Erythroblast (primary cell): Measurements from ENCODE around the gene SLC24A3.

ENCODE experiments used
- DNase-seq, 2 experiments: peaks; one replicate each; lab custom pipeline; 2025; lab: John Stamatoyannopoulos, UW
- GATA1 ChIP-seq: IDR thresholded peaks from 2 replicates; pipeline ENCODE4 v1.6.1; 2011; ENCODE audit warnings: low read depth, mild to moderate bottlenecking, control low read depth, low read length, moderate library complexity
- POLR2A ChIP-seq: IDR thresholded peaks from 2 replicates; pipeline ENCODE4 v1.6.1; 2011; ENCODE audit warnings: mild to moderate bottlenecking, low read length

Gene SLC24A3

GRCh38 chr20:19212469-19212815, at the start of gene SLC24A3:
SLC24A3 (plus strand) TSS chr20:19212642.
- peak; percentile 75 to 81 for DNase-seq
- TF ChIP-seq GATA1 (no peak), POLR2A (no peak)

GRCh38 chr20:19170148-19170547, 42.3 kb upstream of the SLC24A3 start:
- no peak for TF ChIP-seq POLR2A
- no peak for DNase-seq

- TF ChIP-seq POLR2A: no peak
- TF ChIP-seq GATA1: no peak
- DNase-seq: no peak
Observed at GRCh38 chr20:19172637-19173036, 39.8 kb upstream of the SLC24A3 start.

- TF ChIP-seq POLR2A (no peak), GATA1 (no peak)
- no peak for DNase-seq
Observed at GRCh38 chr20:19176470-19177052, 35.9 kb upstream of the SLC24A3 start.

GRCh38 chr20:19181552-19181951, 30.9 kb upstream of the SLC24A3 start:
- TF ChIP-seq POLR2A (no peak), GATA1 (no peak)
- no peak for DNase-seq

GRCh38 chr20:19185083-19185482, 27.4 kb upstream of the SLC24A3 start:
- DNase-seq: no peak
- TF ChIP-seq GATA1 (no peak), POLR2A (no peak)

GRCh38 chr20:19193349-19193748, 19.1 kb upstream of the SLC24A3 start:
- DNase-seq: no peak
- TF ChIP-seq POLR2A (no peak), GATA1 (no peak)

GRCh38 chr20:19205981-19206396, 6.5 kb upstream of the SLC24A3 start:
- no peak for TF ChIP-seq GATA1
- DNase-seq: peak; percentile 68 to 85

GRCh38 chr20:19207541-19207940, 4.9 kb upstream of the SLC24A3 start:
- DNase-seq: no peak
- TF ChIP-seq GATA1 (no peak), POLR2A (no peak)

- no peak for TF ChIP-seq POLR2A
- no peak for TF ChIP-seq GATA1
- no peak for DNase-seq
Observed at GRCh38 chr20:19210391-19211155, 1.9 kb upstream of the SLC24A3 start.

- no peak for DNase-seq
- TF ChIP-seq GATA1: no peak
- no peak for TF ChIP-seq POLR2A
Observed at GRCh38 chr20:19211252-19211651, 1.2 kb upstream of the SLC24A3 start.

GRCh38 chr20:19211661-19212468, 577 bp upstream of the SLC24A3 start:
- TF ChIP-seq GATA1: no peak
- TF ChIP-seq POLR2A: no peak
- DNase-seq: peak; percentile 54 to 63

GRCh38 chr20:19212821-19213502, 520 bp downstream of the SLC24A3 start:
- TF ChIP-seq GATA1: no peak
- no peak for TF ChIP-seq POLR2A
- DNase-seq: peak; percentile 83 to 87
